PC-3 (cell line): ENCODE data around the gene ADGRL3. TPM values are rescaled to one million over a fixed set of nuclear protein-coding genes. Genes with fewer than 3 reads are reported as not detected.

Source experiments
- ATAC-seq: fragments of 200-7000 bp; cut with Tn5 transposase; 2 replicates; pipeline ENCODE4 v1.9.1; 2020; ENCODE audit warnings: mild to moderate bottlenecking, moderate library complexity
- BruUV-seq: library from RNA; stranded (reverse); fragments of 400-500 nt; replicated peaks from 2 replicates; lab custom pipeline; 2021; lab: Mats Ljungman, UMichigan
- CTCF ChIA-PET: fragments of 300-600 bp; sonication (Branson Sonifier 250); formaldehyde crosslinking; loops from one replicate; lab custom pipeline; 2022; ENCODE audit warnings: antibody characterized with exemption; lab: Charles Lee
- POLR2A ChIA-PET: fragments of 300-600 bp; sonication (Branson Sonifier 250); formaldehyde crosslinking; loops from one replicate; lab custom pipeline; 2022; ENCODE audit warnings: antibody characterized with exemption; ENCODE audit not compliant: unreplicated experiment; lab: Charles Lee
- DNase-seq: peaks from one replicate; pipeline ENCODE4 v3.0.0-alpha.2; 2015
- H2AFZ ChIP-seq: fragments of 300-600 bp; sonication (generic); 2 replicates; pipeline ENCODE4 v1.6.0; 2016; ENCODE audit warnings: antibody characterized with exemption, low read length
- H3F3A ChIP-seq: fragments of 300-600 bp; sonication (generic); one replicate; pipeline ENCODE4 v1.6.0; 2017; ENCODE audit warnings: antibody characterized with exemption, low read length, control low read depth, mild to moderate bottlenecking; ENCODE audit not compliant: unreplicated experiment
- H3K27ac ChIP-seq: fragments of 300-600 bp; sonication (generic); 2 replicates; pipeline ENCODE4 v1.5.1; 2016; ENCODE audit warnings: mild to moderate bottlenecking, low read length
- H3K27me3 ChIP-seq: fragments of 300-600 bp; sonication (generic); 2 replicates; pipeline ENCODE4 v1.6.1; 2016; ENCODE audit warnings: low read length, mixed read lengths
- H3K36me3 ChIP-seq: fragments of 300-600 bp; sonication (generic); 2 replicates; pipeline ENCODE4 v1.6.1; 2016; ENCODE audit warnings: low read depth, mixed run types, low read length, mixed read lengths
- H3K4me1 ChIP-seq: fragments of 300-600 bp; sonication (generic); 2 replicates; pipeline ENCODE4 v1.5.1; 2016; ENCODE audit warnings: low read length; ENCODE audit not compliant: insufficient read depth
- H3K4me2 ChIP-seq: fragments of 300-600 bp; sonication (generic); 2 replicates; pipeline ENCODE4 v1.6.0; 2016; ENCODE audit warnings: low read length
- H3K4me3 ChIP-seq: fragments of 300-600 bp; sonication (generic); 2 replicates; pipeline ENCODE4 v1.5.1; 2016; ENCODE audit warnings: mild to moderate bottlenecking, low read length, mixed read lengths
- H3K79me2 ChIP-seq: fragments of 300-600 bp; sonication (generic); 2 replicates; pipeline ENCODE4 v1.6.1; 2017; ENCODE audit warnings: low read length, mixed read lengths
- H3K9ac ChIP-seq: fragments of 300-600 bp; sonication (generic); 2 replicates; pipeline ENCODE4 v1.6.0; 2016; ENCODE audit warnings: mild to moderate bottlenecking, low read length
- H3K9me2 ChIP-seq: fragments of 300-600 bp; sonication (generic); replicated peaks from 2 replicates; pipeline ENCODE4 v1.6.1; 2016; ENCODE audit warnings: mixed run types, low read length, mixed read lengths
- H3K9me3 ChIP-seq: fragments of 300-600 bp; sonication (generic); 2 replicates; pipeline ENCODE4 v1.6.1; 2016; ENCODE audit warnings: low read length, mixed read lengths
- H4K20me1 ChIP-seq: fragments of 300-600 bp; sonication (generic); 2 replicates; pipeline ENCODE4 v1.6.1; 2016; ENCODE audit warnings: low read length, mixed read lengths
- CTCF ChIP-seq: fragments of 300-600 bp; sonication (generic); conservative IDR thresholded peaks from 2 replicates; pipeline ENCODE4 v1.5.1; 2017; ENCODE audit warnings: antibody characterized with exemption, low read depth, mild to moderate bottlenecking, low read length
- EZH2 ChIP-seq: fragments of 300-600 bp; sonication (generic); IDR thresholded peaks from one replicate; pipeline ENCODE4 v1.6.1; 2017; ENCODE audit warnings: antibody characterized with exemption, mild to moderate bottlenecking, low read length; ENCODE audit not compliant: unreplicated experiment
- EZH2phosphoT487 ChIP-seq: fragments of 300-600 bp; sonication (generic); IDR thresholded peaks from 2 replicates; pipeline ENCODE4 v1.6.1; 2018; ENCODE audit warnings: mild to moderate bottlenecking, antibody characterized with exemption, low read length, borderline replicate concordance
- intact Hi-C: fragments of 100-400 bp; cut with micrococcal nuclease; formaldehyde crosslinking; loops from 2 replicates; pipeline ENCODE4 v1.9.0; 2023
- total RNA-seq: library from RNA; depleted of rRNA; stranded (reverse); fragments of >200 nt; gene quantifications from 2 replicates; pipeline ENCODE4 v1.2.3, GENCODE V29; 2014

The ADGRL3 gene
- total RNA-seq, 1 experiment from 2014 or later, result 0.66 TPM

GRCh38 chr4:62077406-62077805, 877.3 kb downstream of the ADGRL3 start:
- no peak overlapping the region for H3K27ac ChIP-seq
- H3K4me2 ChIP-seq, result no peak overlapping the region
- no TSS peak for BruUV-seq
- H3K27me3 ChIP-seq, result no peaks in the 10 kb centered on the region
- H3K79me2 ChIP-seq, result no peaks in the 10 kb centered on the region
- TF ChIP-seq EZH2 (no peak), EZH2phosphoT487 (no peak), CTCF (no peak)
- no peak overlapping the region for H3K4me3 ChIP-seq
- no peak overlapping the region for H3K9ac ChIP-seq
- H3K9me3 ChIP-seq, result no peaks in the 10 kb centered on the region
- H3K36me3 ChIP-seq, result no peaks in the 10 kb centered on the region
- H3K4me1 ChIP-seq, result no peaks in the 10 kb centered on the region
- no peak overlapping the region for H2AFZ ChIP-seq
- ChIA-PET CTCF (no interaction called here), POLR2A (no interaction called here)
- H4K20me1 ChIP-seq, result no peaks in the 10 kb centered on the region
- H3K9me2 ChIP-seq, result no peaks in the 10 kb centered on the region
- no peak for DNase-seq
- no peaks in the 10 kb centered on the region for H3F3A ChIP-seq
- intact Hi-C loops, result no loop called here
- no peak for ATAC-seq

DNA sequence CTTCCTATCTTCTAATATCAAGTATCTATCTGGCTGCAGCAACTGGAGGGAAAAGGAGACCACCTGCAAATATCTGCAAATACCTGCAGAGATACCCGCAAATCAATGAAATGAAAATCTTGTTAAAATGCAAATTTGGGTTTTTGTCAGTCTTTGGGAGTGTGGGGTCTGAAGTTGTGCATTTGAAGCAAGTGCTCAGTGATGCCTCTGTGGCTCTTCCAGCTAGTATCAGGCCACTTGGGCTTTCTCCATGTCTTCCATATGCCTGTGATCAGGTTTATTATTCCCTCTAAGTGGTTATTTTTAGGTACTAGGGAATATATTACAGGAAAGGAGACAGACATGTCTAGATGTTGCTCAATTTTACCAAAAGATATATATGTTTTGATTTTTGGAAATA, 880.3 kb downstream of the ADGRL3 start:
- DNase-seq, result no peak
- no TSS peak for BruUV-seq
- no peaks in the 10 kb centered on the region for H3K4me1 ChIP-seq

GRCh38 chr4:62087706-62088105, 887.6 kb downstream of the ADGRL3 start:
- BruUV-seq, result no TSS peak
- POLR2A ChIA-PET, result no interaction called here
- Histone ChIP-seq H3F3A (no peaks in the 10 kb centered on the region), H3K4me2 (no peak overlapping the region), H3K9ac (no peak overlapping the region), H3K4me3 (no peak overlapping the region), H4K20me1 (no peaks in the 10 kb centered on the region), H3K27me3 (no peaks in the 10 kb centered on the region), H3K27ac (no peak overlapping the region), H3K4me1 (no peaks in the 10 kb centered on the region), H3K9me2 (no peaks in the 10 kb centered on the region), H2AFZ (no peak overlapping the region), H3K79me2 (no peaks in the 10 kb centered on the region), H3K9me3 (no peaks in the 10 kb centered on the region), H3K36me3 (no peaks in the 10 kb centered on the region)
- ATAC-seq (no peak), DNase-seq (no peak)
- TF ChIP-seq EZH2, result no peak
- TF ChIP-seq CTCF, result no peak
- TF ChIP-seq EZH2phosphoT487, result no peak
- intact Hi-C loops, result no loop called here
- CTCF ChIA-PET, result no interaction called here

More for the DNA sequence above, 880.3 kb downstream of the ADGRL3 start:
- TF ChIP-seq EZH2phosphoT487 (no peak), CTCF (no peak)
- no peaks in the 10 kb centered on the region for H4K20me1 ChIP-seq
- no peak overlapping the region for H2AFZ ChIP-seq
- H3K4me3 ChIP-seq, result no peak overlapping the region
- intact Hi-C loops, result no loop called here
- H3F3A ChIP-seq, result no peaks in the 10 kb centered on the region
- no peak overlapping the region for H3K4me2 ChIP-seq
- no peaks in the 10 kb centered on the region for H3K9me2 ChIP-seq
- no peaks in the 10 kb centered on the region for H3K9me3 ChIP-seq
- H3K9ac ChIP-seq, result no peak overlapping the region
- H3K27ac ChIP-seq, result no peak overlapping the region
- ChIA-PET POLR2A (no interaction called here), CTCF (no interaction called here)
- no peak for ATAC-seq
- no peaks in the 10 kb centered on the region for H3K36me3 ChIP-seq
- no peaks in the 10 kb centered on the region for H3K79me2 ChIP-seq
- no peaks in the 10 kb centered on the region for H3K27me3 ChIP-seq
